ENCODE data around the gene SPINK4. TPM values are rescaled to one million over a fixed set of nuclear protein-coding genes. Genes with fewer than 3 reads are reported as not detected.
A peak's percentile ranks its signal among the peaks of the same experiment; 100 is the strongest.

SPINK4 gene
- total RNA-seq, 1 donor from 2014 or later, result not detected

GRCh38 chr9:33254211-33254610 is 14.2 kb downstream of the SPINK4 start:
- no peak for FAIRE-seq
- Histone ChIP-seq H3K4me3 (ENCODE audit: low read depth, low read length) (no peak overlapping the region), H3K27me3 (ENCODE audit: control insufficient read depth, insufficient read depth, low read length) (no peaks in the 10 kb centered on the region), H3K36me3 (ENCODE audit: control insufficient read depth, insufficient read depth, low read length) (peaks cover 38% of the 10 kb centered on the region)
- no peak for DNase-seq (ENCODE audit: low read depth)
- no peak for TF ChIP-seq CTCF (IDR thresholded peaks at IDR 0.05; ENCODE audit: insufficient read depth, low read length, severe bottlenecking)

DNA sequence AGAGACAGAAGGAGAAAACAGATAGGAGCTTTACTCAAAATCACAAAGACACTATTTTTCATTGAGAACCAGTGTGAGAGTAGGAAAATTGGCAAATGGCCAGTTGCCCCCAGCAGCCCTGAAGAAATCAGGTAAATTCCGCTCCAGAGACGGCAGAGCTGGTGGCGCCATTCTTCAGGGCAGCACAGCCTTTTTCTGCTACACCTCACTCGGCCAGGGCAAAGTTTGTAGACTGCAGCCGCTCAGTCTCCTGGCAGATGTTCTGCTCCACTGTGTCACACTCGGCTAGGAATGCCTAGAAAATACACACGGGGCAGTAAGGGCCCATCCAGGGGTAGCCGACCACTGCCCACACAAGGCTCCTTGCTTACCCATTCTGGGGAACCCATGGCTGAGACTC is 15.0 kb downstream of the SPINK4 start:
- H3K36me3 ChIP-seq (ENCODE audit: control insufficient read depth, insufficient read depth, low read length), result peaks cover 45% of the 10 kb centered on the region
- no peak for FAIRE-seq
- DNase-seq (ENCODE audit: low read depth), result no peak
- no peaks in the 10 kb centered on the region for H3K27me3 ChIP-seq (ENCODE audit: control insufficient read depth, insufficient read depth, low read length)
- TF ChIP-seq CTCF (IDR thresholded peaks at IDR 0.05; ENCODE audit: insufficient read depth, low read length, severe bottlenecking), result no peak
- no peak overlapping the region for H3K4me3 ChIP-seq (ENCODE audit: low read depth, low read length)

DNA sequence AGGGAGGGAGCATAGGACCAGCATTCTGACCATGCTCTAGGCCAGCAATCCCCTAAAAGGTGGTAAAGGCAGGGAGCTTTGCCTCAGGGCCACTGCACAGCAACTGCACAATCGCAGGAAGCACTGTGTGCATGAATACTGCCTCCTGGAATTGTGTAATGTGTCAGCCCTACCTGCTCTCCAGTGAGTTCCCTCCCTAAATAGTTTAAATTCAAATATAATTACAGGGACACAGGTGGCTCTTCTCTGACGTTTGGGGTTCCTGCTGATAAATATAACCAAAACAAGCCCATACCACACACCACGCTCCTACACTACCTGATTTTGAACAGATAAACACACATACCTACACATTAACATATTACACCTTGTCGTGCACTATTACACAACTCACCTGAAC is 15.5 kb downstream of the SPINK4 start:
- H3K36me3 ChIP-seq (ENCODE audit: control insufficient read depth, insufficient read depth, low read length), result peaks cover 48% of the 10 kb centered on the region
- FAIRE-seq, result peak; percentile 81
- no peak for DNase-seq (ENCODE audit: low read depth)
- no peak for TF ChIP-seq CTCF (IDR thresholded peaks at IDR 0.05; ENCODE audit: insufficient read depth, low read length, severe bottlenecking)
- no peak overlapping the region for H3K4me3 ChIP-seq (ENCODE audit: low read depth, low read length)
- H3K27me3 ChIP-seq (ENCODE audit: control insufficient read depth, insufficient read depth, low read length), result no peaks in the 10 kb centered on the region

- TF ChIP-seq CTCF (IDR thresholded peaks at IDR 0.05; ENCODE audit: insufficient read depth, low read length, severe bottlenecking), result no peak
- H3K27me3 ChIP-seq (ENCODE audit: control insufficient read depth, insufficient read depth, low read length), result no peaks in the 10 kb centered on the region
- DNase-seq (ENCODE audit: low read depth) (no peak), FAIRE-seq (no peak)
- H3K4me3 ChIP-seq (ENCODE audit: low read depth, low read length), result no peak overlapping the region
- peaks cover 50% of the 10 kb centered on the region for H3K36me3 ChIP-seq (ENCODE audit: control insufficient read depth, insufficient read depth, low read length)
These were observed 16.3 kb downstream of the SPINK4 start for GRCh38 chr9:33256236-33256635.

- Histone ChIP-seq H3K36me3 (ENCODE audit: control insufficient read depth, insufficient read depth, low read length) (peaks cover 50% of the 10 kb centered on the region), H3K27me3 (ENCODE audit: control insufficient read depth, insufficient read depth, low read length) (no peaks in the 10 kb centered on the region), H3K4me3 (ENCODE audit: low read depth, low read length) (no peak overlapping the region)
- TF ChIP-seq CTCF (IDR thresholded peaks at IDR 0.05; ENCODE audit: insufficient read depth, low read length, severe bottlenecking), result no peak
- FAIRE-seq (no peak), DNase-seq (ENCODE audit: low read depth) (no peak)
These were observed 17.3 kb downstream of the SPINK4 start for GRCh38 chr9:33257276-33257675.

GRCh38 chr9:33260372-33260771 is 20.4 kb downstream of the SPINK4 start:
- no peak overlapping the region for H3K4me3 ChIP-seq (ENCODE audit: low read depth, low read length)
- H3K36me3 ChIP-seq (ENCODE audit: control insufficient read depth, insufficient read depth, low read length), result peaks cover 35% of the 10 kb centered on the region
- DNase-seq (ENCODE audit: low read depth), result no peak
- no peaks in the 10 kb centered on the region for H3K27me3 ChIP-seq (ENCODE audit: control insufficient read depth, insufficient read depth, low read length)
- no peak for FAIRE-seq
- TF ChIP-seq CTCF (IDR thresholded peaks at IDR 0.05; ENCODE audit: insufficient read depth, low read length, severe bottlenecking), result no peak
